GM23338 (cell line): ENCODE measurements around the gene AOPEP.

ENCODE experiments used
- CREB1 ChIP-seq: fragments of 250-450 bp; sonication (Bioruptor Pico); IDR thresholded peaks from 2 replicates; pipeline ENCODE4 v1.5.0; 2020; ENCODE audit warnings: low read depth, mild to moderate bottlenecking, moderate library complexity
- CTCF ChIP-seq, 2 experiments: fragments of 200-600 bp in 1 of 2; sonication (generic) in 1 of 2; conservative IDR thresholded peaks; 2 replicates each; pipeline versions ENCODE4 v1.5.1 to v1.6.1; 2016 to 2017; ENCODE audit warnings: antibody characterized with exemption in 2 of 2, low read depth in 2 of 2, mild to moderate bottlenecking in 2 of 2, moderate library complexity in 1 of 2
- ETS1 ChIP-seq: IDR thresholded peaks from 2 replicates; pipeline ENCODE4 v1.6.1; 2016; ENCODE audit warnings: antibody characterized with exemption
- EZH2 ChIP-seq: fragments of 200-600 bp; sonication (generic); IDR thresholded peaks from one replicate; pipeline ENCODE4 v1.8.0; 2017; ENCODE audit warnings: antibody characterized with exemption, mild to moderate bottlenecking, low read depth; ENCODE audit not compliant: unreplicated experiment
- EZH2phosphoT487 ChIP-seq: fragments of 200-600 bp; sonication (generic); IDR thresholded peaks from one replicate; pipeline ENCODE4 v1.8.1; 2018; ENCODE audit warnings: antibody characterized with exemption; ENCODE audit not compliant: unreplicated experiment
- JUNB ChIP-seq: IDR thresholded peaks from one replicate; pipeline ENCODE4 v1.6.1; 2016; ENCODE audit warnings: antibody characterized with exemption; ENCODE audit not compliant: unreplicated experiment
- NANOG ChIP-seq: IDR thresholded peaks from 2 replicates; pipeline ENCODE4 v1.6.1; 2016; ENCODE audit warnings: antibody characterized with exemption, borderline replicate concordance
- POLR2AphosphoS5 ChIP-seq: IDR thresholded peaks from 2 replicates; pipeline ENCODE4 v1.6.1; 2016; ENCODE audit warnings: antibody characterized with exemption, low read depth
- STAT1 ChIP-seq: IDR thresholded peaks from one replicate; pipeline ENCODE4 v1.6.1; 2016; ENCODE audit warnings: antibody characterized with exemption; ENCODE audit not compliant: unreplicated experiment
- ZNF114 ChIP-seq: fragments of 250-450 bp; sonication (Bioruptor Pico); IDR thresholded peaks from 2 replicates; pipeline ENCODE4 v1.5.0; 2020; ENCODE audit warnings: mild to moderate bottlenecking, moderate library complexity
- ZNF331 ChIP-seq: fragments of 250-450 bp; sonication (Bioruptor Pico); IDR thresholded peaks from 2 replicates; pipeline ENCODE4 v1.5.0; 2020; ENCODE audit warnings: low read depth, mild to moderate bottlenecking, moderate library complexity
- TF ChIP-seq, protein P1 (sequence below): IDR thresholded peaks from one replicate; pipeline ENCODE4 v1.6.1; 2018; ENCODE audit warnings: antibody characterized with exemption; ENCODE audit not compliant: unreplicated experiment
- TF ChIP-seq, protein P2 (sequence below): fragments of 250-450 bp; sonication (Bioruptor Pico); IDR thresholded peaks from 2 replicates; pipeline ENCODE4 v1.5.0; 2020; ENCODE audit warnings: mild to moderate bottlenecking, moderate library complexity

DNA sequence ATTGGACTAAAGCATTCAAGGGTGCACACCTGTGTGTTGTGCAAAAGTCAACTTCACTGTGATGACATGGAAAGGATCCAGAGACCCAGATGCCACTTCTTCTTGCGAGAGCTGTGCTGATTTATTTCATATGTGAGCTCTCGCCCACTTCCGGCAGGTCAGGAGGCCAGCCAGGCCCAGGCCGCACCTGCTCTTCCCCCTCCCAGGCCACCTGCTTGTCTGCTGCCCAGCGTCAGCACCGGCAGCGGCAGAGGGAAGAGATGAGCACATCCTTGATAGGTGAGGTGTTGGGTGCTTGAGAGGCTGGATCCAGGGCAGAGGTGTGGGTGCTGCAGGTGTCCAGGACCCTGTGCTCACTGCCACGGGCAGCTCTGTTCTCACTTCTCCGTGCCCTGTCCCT is 348.1 kb downstream of the AOPEP start:
- TF ChIP-seq CTCF (conservative IDR thresholded peaks at IDR 0.05; ENCODE audit: low read depth in 2 of 2) (no peak), CREB1 (CRISPR knock-in tag) (no peak), POLR2AphosphoS5 (no peak), EZH2 (no peak), EZH2phosphoT487 (no peak), ETS1 (no peak), JUNB (no peak), ZNF114 (CRISPR knock-in tag) (no peak), ZNF331 (CRISPR knock-in tag) (no peak), STAT1 (no peak), NANOG (no peak)
- TF ChIP-seq, protein P1, sequence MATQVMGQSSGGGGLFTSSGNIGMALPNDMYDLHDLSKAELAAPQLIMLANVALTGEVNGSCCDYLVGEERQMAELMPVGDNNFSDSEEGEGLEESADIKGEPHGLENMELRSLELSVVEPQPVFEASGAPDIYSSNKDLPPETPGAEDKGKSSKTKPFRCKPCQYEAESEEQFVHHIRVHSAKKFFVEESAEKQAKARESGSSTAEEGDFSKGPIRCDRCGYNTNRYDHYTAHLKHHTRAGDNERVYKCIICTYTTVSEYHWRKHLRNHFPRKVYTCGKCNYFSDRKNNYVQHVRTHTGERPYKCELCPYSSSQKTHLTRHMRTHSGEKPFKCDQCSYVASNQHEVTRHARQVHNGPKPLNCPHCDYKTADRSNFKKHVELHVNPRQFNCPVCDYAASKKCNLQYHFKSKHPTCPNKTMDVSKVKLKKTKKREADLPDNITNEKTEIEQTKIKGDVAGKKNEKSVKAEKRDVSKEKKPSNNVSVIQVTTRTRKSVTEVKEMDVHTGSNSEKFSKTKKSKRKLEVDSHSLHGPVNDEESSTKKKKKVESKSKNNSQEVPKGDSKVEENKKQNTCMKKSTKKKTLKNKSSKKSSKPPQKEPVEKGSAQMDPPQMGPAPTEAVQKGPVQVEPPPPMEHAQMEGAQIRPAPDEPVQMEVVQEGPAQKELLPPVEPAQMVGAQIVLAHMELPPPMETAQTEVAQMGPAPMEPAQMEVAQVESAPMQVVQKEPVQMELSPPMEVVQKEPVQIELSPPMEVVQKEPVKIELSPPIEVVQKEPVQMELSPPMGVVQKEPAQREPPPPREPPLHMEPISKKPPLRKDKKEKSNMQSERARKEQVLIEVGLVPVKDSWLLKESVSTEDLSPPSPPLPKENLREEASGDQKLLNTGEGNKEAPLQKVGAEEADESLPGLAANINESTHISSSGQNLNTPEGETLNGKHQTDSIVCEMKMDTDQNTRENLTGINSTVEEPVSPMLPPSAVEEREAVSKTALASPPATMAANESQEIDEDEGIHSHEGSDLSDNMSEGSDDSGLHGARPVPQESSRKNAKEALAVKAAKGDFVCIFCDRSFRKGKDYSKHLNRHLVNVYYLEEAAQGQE, result no peak
- TF ChIP-seq, protein P2, sequence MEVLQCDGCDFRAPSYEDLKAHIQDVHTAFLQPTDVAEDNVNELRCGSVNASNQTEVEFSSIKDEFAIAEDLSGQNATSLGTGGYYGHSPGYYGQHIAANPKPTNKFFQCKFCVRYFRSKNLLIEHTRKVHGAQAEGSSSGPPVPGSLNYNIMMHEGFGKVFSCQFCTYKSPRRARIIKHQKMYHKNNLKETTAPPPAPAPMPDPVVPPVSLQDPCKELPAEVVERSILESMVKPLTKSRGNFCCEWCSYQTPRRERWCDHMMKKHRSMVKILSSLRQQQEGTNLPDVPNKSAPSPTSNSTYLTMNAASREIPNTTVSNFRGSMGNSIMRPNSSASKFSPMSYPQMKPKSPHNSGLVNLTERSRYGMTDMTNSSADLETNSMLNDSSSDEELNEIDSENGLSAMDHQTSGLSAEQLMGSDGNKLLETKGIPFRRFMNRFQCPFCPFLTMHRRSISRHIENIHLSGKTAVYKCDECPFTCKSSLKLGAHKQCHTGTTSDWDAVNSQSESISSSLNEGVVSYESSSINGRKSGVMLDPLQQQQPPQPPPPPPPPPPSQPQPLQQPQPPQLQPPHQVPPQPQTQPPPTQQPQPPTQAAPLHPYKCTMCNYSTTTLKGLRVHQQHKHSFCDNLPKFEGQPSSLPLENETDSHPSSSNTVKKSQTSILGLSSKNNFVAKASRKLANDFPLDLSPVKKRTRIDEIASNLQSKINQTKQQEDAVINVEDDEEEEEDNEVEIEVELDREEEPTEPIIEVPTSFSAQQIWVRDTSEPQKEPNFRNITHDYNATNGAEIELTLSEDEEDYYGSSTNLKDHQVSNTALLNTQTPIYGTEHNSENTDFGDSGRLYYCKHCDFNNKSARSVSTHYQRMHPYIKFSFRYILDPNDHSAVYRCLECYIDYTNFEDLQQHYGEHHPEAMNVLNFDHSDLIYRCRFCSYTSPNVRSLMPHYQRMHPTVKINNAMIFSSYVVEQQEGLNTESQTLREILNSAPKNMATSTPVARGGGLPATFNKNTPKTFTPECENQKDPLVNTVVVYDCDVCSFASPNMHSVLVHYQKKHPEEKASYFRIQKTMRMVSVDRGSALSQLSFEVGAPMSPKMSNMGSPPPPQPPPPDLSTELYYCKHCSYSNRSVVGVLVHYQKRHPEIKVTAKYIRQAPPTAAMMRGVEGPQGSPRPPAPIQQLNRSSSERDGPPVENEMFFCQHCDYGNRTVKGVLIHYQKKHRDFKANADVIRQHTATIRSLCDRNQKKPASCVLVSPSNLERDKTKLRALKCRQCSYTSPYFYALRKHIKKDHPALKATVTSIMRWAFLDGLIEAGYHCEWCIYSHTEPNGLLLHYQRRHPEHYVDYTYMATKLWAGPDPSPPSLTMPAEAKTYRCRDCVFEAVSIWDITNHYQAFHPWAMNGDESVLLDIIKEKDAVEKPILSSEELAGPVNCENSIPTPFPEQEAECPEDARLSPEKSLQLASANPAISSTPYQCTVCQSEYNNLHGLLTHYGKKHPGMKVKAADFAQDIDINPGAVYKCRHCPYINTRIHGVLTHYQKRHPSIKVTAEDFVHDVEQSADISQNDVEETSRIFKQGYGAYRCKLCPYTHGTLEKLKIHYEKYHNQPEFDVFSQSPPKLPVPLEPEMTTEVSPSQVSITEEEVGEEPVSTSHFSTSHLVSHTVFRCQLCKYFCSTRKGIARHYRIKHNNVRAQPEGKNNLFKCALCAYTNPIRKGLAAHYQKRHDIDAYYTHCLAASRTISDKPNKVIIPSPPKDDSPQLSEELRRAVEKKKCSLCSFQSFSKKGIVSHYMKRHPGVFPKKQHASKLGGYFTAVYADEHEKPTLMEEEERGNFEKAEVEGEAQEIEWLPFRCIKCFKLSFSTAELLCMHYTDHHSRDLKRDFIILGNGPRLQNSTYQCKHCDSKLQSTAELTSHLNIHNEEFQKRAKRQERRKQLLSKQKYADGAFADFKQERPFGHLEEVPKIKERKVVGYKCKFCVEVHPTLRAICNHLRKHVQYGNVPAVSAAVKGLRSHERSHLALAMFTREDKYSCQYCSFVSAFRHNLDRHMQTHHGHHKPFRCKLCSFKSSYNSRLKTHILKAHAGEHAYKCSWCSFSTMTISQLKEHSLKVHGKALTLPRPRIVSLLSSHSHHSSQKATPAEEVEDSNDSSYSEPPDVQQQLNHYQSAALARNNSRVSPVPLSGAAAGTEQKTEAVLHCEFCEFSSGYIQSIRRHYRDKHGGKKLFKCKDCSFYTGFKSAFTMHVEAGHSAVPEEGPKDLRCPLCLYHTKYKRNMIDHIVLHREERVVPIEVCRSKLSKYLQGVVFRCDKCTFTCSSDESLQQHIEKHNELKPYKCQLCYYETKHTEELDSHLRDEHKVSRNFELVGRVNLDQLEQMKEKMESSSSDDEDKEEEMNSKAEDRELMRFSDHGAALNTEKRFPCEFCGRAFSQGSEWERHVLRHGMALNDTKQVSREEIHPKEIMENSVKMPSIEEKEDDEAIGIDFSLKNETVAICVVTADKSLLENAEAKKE, result no peak
